NCI-H1105 (cell line): ENCODE results near the gene ABCB6.
"Not testable (repeated sequence)": the region's sequence is repeated elsewhere in the genome, so short reads cannot be mapped to it uniquely, and the experiment has no call there.

Experiments used
- DNase-seq: peaks from one replicate; lab custom pipeline; 2025; lab: John Stamatoyannopoulos, UW

The ABCB6 gene

DNA sequence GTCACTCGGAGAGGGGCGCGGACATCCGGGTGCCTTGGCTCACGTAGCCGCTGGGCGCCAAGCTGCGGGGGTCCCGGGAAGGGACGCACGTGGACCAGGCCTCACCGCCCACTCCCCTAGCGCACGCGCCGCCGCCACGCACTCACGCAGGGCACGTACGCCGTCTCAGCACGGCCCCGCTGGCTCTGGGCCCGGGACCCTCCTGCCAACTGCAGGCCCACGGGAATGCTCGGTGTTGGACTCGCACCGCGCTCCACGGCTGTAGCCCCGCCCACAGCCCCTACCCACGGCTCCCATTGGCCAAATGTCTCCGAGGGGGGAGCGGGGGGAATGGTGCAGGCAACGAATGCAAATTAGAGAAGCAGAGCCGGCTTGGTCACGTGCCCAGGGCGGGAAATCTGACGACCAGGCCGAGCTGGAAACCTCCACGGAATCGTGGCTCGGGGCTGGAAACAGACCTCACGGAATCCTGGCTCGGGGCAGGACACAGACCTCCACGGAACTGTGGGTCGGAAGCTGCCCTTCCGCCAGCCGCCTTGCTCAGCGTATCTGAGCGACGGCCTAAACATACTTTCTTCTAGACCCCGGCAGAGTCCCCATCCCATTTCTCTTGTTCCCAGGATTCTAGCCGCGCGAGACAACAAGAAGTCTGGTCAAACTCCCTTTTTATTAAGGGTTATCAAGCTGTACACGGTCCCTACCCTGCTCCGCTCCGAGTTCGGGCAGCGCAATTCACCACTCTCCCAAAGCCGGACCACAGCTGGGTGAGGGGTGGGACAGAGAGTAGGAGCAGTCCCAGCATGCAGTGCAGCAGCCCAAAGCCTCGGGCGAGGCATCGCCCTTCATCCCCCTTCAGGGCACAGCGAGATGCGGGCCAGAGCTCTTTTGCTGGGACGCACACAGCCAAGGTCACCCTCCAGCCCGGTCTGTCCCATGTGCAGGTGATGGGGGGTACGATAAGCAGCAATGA is at the start of gene ABCB6:
Gene ABCB6 (minus strand): TSS at position 227 of the 970 bp plus-strand sequence. CDS start 285 bp downstream, outside the sequence.
- peak; percentile 94 for DNase-seq

DNA sequence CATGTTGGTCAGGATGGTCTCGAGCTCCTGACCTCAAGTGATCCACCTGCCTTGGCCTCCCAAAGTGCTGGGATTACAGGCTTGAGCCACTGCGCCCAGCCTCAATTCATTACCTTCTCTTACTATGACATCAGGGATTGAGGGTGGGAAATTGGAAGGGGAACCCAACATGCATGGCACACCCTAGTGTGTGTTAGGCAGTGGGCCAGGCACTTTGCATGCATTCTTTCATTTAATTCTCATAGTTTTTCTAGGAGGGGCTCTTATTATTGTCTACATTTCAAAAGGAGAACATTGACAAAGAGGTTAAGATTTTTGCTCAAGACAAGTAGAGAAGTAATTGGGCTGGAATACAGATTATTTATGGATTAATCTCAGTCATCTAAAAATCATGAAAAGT is 49.5 kb upstream of the ABCB6 start:
- DNase-seq = no peak

DNA sequence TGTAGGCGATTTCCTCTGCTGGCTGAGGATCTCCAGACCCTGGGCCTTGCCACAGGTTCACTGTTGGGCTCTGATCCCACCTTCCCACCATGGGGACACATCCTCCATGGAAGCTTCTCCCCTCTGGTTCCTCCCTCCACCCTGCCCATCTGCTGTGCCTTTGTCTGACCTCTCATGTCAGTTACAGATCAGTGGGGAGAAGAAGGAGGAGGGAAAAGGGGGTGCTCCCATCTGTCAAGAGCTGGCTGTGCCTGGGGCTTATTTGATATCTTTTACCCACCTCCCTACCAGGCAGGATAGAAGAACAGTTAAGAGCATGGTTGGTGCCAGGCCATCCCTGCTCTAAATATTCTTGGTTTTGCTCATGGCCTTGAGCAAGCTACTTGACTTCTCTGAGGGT is 48.1 kb upstream of the ABCB6 start:
- no peak for DNase-seq

DNA sequence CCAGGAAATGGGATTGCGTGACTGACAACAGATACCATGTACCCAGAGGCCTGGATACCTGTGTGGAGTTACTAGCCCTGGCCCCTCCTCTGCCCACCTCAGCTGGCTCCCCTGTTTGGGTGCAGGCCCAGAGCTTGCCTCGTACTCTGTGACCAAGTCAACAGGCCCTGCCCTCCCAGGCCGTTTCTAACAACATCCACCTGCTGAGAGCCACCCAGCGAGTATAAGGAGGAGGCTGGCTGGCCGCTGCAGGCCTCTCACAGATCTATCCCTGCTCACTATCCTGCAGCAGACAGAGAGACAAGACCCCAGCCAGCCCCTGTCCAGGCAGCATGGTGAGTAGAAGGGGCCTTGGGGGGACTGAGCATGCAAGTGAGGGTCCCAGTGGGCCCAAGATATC is 47.5 kb upstream of the ABCB6 start:
- DNase-seq = no peak

DNA sequence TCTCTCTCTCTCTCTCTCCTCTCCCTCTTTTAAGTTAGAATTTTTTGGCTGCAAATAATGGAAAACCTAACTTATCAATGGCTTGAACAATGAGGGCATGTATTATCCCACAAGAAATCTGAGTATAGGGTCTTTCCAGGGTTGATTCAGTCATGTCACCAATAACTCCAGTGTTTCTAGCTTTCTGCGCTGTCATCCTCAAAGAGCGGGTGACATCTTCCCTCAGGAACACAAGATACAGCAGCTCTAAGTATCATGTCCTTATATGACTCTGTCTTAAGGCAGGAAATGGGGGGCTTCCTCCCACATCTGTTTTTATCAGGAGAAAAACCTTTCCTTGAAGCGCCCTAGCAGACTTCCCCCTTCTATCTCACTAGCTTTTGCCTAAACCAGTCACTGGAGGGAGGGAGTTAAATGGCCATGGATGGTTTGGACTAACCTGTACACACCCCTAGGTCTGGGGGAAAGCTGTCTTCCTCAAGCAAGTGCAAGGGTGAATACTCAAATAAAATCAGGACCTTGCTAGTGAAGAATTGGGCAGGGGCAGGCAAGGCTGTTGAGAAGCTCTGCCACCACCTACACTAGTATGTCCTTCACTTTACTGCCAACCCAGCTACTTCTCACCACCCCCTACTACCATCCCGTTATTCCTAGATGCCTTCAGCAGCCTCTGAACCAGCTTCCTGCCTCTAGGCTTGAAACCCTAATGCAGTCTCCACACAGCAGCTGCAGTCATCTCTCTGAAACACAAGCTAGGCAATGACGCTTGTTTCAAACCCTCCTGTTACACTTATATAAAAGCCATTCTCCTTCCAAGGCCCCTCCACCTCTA is 42.5 kb upstream of the ABCB6 start:
- DNase-seq = no peak

DNA sequence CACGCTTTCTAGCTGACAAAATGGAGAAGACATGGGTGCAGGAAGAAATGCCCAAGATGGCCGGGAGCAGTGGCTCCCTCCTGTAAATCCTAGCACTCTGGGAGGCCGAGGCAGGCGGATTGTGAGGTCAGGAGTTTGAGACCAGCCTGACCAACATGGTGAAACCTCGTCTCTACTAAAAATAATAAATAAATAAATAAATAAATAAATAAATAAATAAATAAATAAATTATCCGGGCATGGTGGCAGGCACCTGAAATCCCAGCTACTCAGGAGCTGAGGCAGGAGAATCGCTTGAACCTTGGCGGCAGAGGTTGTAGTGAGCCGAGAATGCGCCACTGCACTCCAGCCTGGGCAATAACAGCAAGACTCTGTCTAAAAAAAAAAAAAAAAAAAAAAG is 40.2 kb upstream of the ABCB6 start:
- DNase-seq = not testable (repeated sequence)

DNA sequence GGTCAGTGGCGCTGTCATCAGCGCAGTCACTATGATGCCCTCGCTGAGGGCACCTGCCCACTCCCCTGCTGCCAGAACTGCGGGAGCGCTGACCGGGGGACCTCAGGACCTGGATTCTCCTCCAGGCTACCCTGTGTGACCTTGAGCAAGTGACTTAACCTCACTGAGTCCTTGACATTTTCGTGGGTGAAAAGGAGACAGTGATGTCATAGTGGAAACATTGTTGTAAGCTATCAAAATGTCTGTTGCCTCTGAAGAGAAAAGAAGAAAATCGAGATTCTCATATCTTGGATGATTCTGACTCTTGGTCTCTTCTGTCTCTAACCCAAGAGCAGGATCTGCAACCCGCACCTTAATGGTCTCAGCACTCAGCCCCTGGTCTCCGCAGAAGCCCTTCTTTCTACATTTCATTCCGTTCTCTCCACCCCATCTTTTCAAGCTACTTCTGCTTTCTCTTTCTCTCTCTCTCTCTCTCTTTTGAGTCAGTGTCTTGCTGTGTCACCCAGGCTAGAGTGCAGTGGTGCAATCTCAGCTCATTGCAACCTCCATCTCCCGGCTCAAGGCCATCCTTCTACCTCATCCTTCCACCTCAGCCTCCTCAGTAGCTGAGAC is 35.9 kb upstream of the ABCB6 start:
- DNase-seq = no peak

DNA sequence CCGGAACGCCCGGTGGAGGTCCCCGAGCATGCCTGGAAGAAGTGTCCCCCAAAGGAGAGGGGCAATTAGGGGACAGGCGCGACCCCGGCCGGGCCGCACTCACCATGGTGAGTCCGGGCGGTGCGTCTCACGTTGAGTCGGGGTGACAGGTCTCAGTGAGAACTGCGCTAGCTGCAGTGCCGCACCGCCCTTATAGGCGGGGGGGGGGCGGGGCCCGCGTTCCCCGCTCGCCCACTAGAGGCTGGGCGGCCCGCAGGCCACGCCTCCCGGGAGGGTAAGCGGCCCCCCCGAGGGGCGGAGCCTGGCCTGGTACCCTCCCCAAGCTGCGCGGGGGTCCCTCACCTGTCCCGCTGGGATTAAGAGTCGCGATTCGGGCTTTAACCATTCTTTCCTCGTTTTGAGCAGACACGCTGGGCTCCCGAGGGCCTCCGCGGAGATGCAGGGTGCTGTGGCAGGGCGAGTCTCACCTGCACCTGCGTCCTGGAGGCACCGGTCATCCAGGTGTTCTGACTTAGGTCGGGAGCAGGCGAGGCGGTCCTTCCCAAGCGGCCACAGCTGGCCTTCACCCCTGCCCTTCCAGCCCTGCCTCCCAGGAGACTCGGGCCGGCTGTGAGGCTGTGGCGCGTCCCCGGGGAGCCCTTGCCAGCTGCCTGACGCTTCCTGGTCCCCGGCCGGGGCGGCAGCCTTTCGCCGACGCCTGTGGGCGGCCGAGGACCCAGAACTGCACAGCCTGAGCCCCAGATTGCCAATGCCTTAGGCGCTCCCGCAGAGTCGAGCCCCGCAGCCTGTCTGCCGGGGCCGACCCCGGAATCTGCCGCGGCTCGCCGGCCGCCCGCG is 35.2 kb upstream of the ABCB6 start, which contains the start of gene TUBA4A:
Gene TUBA4A (minus strand): TSS at position 166 of the 837 bp plus-strand sequence. CDS start 60 bp downstream, at position 106.
- peak; percentile 55 for DNase-seq

DNA sequence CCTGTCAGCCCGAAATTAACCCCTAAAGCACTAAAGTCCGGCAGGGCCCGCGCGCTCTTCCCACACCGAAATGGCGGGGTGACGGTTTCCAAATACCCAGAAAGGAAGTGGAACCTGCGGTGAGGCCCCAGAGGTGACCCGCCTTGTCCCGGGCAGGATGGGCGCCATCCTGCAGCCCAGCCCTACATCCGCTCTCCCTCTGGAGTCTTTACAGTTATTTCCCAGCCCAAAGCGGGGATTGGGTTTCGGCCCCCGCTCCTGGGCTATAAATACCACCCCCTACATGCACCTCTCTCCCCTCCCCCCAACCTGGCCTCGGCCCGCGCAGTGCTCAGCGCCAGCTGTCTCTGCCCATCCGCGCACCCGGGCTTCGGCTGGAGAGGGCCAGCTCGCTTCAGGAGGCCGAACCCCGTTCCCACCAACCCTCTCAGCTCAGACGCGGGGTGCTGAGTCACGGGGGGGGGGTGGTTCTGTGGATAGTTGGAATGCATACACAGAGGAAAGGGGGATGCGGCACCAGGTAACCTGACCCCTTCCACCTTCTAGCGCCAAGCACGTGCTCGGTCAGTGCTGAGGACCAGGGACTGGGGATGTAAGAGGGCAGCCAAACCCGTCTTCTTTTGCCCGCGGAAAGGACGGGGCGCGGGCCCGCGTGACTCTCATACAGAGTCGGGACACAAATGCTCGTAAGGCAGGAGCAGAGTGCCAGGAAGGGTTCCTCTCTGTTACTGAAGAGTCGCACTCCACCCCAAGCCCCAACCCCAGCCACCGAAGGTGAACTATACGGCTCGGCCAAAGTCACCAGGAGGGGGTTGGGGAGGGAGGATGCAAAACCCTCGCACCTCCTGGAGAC is 34.4 kb upstream of the ABCB6 start, which contains the start of gene TUBA4B:
Gene TUBA4B (plus strand): TSS at position 344 of the 853 bp plus-strand sequence. CDS start 165 bp downstream, at position 509.
- no peak for DNase-seq

DNA sequence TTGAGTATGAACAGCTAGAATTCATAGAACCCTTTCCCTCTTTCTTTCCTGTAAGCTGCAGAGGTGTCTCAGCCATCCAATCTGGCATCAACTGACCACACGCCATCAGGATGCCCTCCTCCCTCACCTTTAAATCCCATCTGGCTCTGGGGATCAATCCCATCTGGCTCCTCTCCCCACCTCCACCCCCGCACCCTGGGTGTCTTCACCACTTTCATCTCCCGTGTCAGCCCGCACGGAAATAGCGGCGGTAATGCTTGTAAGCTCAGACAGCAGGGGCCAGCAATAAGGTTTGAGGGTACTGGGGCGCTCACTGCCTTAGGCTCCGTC is 33.8 kb upstream of the ABCB6 start:
- DNase-seq = no peak

DNA sequence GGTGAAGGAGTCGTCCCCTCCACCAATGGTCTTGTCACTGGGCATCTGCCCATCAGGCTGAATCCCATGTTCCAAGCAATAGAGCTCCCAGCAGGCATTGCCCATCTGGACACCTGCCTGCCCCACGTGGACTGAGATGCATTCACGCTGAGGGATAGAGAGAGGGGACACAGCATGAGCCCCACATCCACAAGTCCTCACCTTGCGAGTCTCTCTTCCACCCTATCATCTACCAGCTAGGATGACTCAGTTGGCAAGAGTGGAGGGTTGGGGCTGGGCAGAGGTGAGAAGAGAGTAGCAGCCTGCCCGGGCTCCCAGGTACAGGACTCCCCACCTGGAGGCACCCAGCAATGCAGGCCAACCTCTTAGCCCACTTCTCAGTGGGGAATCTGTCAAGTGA is 33.3 kb upstream of the ABCB6 start:
- no peak for DNase-seq

DNA sequence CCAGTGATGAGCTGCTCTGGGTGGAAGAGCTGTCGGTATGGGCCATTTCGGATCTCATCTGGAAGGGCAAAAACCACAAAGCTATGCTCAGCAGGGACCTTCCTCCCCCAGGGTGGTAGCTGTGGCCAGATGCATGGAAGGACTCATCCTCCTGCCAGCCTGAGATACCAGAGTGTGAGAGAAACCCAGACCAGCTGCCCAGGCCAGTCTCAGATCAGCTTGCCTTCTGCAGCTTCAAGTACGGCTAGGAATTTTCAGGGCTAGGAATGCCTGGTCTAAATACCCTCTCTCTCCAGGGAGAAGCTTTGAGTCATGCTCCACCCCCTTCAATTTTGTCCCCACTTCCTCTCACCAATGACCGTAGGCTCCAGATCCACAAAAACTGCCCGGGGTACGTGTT is 32.9 kb upstream of the ABCB6 start:
- no peak for DNase-seq

DNA sequence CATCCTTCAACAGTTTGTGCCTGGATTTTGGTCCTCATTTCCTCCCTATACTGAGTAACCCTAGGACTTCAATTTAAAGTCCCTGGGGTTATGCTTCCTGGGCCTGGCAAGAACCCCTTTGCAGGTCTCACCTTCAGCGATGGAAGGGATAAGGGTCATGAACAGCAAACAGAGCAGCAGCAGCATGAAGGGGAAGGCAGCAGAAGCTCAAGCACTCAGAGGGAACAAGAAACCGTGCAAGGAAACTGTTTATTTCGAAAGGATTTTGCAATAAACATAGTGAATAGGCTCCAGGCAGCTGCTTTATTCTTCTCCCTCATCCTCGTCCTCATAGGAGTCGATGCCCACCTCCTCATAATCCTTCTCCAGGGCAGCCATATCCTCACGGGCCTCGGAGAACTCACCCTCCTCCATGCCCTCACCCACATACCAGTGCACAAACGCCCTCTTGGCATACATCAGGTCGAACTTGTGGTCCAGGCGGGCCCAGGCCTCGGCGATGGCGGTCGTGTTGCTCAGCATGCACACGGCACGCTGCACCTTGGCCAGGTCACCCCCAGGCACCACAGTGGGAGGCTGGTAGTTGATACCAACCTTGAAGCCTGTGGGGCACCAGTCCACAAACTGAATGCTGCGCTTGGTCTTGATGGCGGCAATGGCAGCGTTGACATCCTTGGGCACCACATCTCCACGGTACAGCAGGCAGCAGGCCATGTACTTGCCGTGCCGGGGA is 31.5 kb upstream of the ABCB6 start:
- no peak for DNase-seq

DNA sequence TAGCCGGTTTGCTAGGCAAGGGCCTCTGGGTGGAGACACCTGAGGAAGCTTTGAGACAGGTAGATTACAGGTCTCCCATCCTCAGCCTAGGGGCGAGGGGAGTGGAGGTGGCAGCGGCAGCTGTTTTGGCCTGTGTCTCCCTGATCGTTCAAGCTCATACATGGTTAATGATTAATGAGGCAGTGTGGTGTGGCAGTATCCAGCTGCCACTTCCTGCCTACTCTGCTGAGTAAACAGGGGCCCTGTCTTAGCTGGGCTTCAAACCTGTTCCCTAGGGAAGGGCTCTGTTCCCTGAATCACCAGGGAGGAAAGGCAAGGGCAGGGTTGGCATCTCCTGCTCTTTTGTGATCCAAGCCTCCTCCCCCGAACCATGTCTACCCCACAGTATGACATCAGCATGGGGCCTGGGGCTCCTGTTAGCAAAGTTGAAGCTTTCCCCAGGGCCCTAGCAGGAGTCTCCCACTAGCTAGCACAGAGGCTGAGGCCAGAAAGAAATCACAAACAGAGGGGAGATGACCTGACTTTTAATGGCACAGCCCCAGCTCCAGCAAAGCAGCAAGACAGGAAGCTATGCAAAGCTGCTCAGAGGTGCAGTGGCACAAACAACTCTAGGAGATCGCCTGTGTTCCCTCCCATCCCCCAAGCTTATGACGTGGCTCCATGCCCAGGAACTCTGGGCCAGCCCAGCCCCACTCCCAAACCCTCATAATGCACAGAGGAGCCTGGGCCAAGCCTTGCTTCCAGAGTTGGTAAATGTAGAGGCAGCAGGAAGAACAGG is 30.6 kb upstream of the ABCB6 start:
- DNase-seq = peak; percentile 23

DNA sequence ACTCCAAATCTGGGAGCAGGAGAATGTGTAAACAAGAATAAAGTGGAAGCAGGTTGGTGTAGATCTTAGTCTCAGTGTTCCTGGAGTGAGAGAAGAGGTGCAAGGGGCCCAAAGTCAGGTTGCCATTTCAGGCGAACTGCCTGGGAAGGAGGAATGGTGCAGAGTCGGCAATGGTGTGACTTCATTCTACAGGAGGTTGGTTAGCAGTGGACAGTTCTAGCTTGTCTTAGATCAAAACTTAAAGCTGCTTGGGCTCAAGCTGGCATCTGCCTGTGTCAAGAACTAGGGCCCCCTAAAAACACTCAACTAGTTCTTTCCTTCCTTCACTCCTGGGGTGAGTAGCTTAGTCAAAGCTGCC is 30.1 kb upstream of the ABCB6 start:
- no peak for DNase-seq

DNA sequence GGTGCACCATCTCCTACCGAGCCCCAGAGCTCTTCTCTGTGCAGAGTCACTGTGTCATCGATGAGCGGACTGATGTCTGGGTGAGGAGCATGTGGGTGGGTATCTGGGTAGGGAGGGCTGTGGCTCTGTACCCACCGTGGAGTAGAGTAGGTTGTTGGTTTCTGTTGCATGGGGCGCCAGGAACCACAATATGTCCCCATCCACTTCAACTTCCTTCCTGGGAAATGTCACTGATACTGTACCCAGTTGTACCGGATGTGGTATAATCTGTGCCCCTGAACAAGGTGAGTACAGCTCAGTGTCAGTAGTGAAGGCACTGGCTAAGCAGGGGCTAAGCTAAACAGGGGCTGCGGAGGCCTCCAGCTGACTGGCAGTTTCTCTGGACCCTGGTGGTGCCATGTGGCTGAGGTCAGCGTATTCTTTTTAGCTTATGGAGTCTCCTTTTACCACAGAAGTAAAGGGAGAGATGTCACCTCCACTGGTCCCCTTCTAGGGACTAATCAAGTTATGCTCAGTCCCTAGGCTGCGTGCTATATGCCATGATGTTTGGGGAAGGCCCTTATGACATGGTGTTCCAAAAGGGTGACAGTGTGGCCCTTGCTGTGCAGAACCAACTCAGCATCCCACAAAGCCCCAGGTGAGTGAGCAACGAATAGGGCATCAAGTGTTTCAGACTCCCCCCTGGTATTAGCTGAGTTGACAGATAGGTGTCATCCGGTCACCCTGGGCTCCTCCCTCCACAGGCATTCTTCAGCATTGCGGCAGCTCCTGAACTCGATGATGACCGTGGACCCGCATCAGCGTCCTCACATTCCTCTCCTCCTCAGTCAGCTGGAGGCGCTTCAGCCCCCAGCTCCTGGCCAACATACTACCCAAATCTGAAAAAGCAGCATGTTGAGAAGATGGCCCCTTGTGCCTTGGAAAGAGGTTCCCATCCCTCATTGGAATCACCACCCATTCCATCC is 29.2 kb upstream of the ABCB6 start:
- DNase-seq = no peak

DNA sequence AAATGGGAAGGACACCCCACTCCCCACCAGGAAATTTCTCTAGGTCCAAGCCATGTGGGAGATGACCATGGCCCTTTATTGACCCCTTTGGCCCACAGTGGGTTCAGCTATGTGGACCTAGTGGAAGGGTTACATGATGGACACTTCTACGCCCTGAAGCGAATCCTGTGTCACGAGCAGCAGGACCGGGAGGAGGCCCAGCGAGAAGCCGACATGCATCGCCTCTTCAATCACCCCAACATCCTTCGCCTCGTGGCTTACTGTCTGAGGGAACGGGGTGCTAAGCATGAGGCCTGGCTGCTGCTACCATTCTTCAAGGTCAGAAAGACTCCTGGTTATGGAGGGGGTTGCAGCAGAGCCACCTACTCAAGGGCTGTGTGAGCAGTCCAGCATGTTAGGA is 27.8 kb upstream of the ABCB6 start:
- no peak for DNase-seq

DNA sequence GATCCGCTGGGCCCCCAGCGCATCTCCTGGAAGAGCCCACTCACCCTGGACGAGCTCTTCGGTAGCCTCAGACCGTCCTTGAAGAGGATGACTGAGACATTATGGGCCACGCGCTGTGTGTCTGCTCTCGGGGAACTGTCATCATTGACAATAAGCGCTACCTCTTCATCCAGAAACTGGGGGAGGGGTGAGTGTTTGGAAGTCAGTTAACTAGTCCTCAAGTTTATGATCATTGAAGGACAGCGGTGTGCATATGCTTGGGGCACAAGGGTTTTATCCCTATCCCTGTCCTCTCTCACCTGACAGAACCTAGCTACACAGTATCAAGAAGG is 27.1 kb upstream of the ABCB6 start:
- DNase-seq = no peak
